HG03558 (cell line): ENCODE data around the gene CCL24.
"Not testable (repeated sequence)": the region's sequence is repeated elsewhere in the genome, so short reads cannot be mapped to it uniquely, and the experiment has no call there.

Source experiments
- ATAC-seq: cut with Tn5 transposase; IDR thresholded peaks from one replicate; pipeline ENCODE4 v1.9.1; 2021; ENCODE audit warnings: moderate number of reproducible peaks; ENCODE audit not compliant: unreplicated experiment; ENCODE audit errors: extremely low read depth

The CCL24 gene, protein sequence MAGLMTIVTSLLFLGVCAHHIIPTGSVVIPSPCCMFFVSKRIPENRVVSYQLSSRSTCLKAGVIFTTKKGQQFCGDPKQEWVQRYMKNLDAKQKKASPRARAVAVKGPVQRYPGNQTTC

DNA sequence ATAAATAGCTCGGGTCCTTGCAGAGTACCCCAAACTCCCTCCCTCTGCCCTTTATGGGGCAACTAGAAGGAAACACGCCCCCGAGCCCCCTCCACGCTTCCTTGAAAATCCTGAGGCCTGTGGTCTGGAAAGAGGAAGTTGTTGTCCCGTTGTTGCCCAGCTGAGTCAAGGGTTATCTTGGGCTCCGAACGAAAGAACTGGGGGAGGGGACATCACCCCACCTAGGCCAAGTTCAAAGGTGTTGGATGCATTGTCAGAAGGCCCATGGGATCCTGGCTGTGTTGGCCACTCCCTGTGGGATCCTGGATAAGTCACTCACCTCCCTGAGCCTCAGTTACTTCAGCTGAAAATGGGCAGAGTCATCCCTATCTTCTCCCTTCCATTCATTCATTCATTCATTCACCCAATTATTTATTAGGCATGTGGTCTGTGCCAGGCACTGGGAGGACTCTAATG is at the start of gene CCL24:
TSS of gene CCL24 (minus strand) at position 26 of the 456 bp plus-strand sequence. CDS start 91 bp downstream, outside the sequence.
- ATAC-seq = no peak

DNA sequence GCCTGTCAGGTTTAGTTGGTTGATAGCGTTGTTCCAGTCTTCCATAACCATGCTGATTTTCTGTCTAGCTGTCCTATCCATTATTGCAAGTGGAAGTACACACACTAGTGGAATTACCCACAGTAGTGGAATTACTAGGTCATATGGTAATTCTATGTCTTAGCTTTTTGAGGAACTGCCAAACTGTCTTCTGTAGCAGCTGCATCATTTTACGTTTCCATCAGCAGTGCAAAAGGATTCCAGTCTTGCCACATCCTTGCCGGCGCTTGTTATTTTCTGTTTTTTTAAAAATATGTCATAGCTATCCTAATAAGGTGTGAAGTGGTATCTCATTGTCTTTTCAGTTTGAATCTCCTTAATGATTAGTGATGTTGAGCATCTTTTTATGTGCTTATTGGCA is 48.0 kb upstream of the CCL24 start:
- no peak for ATAC-seq

DNA sequence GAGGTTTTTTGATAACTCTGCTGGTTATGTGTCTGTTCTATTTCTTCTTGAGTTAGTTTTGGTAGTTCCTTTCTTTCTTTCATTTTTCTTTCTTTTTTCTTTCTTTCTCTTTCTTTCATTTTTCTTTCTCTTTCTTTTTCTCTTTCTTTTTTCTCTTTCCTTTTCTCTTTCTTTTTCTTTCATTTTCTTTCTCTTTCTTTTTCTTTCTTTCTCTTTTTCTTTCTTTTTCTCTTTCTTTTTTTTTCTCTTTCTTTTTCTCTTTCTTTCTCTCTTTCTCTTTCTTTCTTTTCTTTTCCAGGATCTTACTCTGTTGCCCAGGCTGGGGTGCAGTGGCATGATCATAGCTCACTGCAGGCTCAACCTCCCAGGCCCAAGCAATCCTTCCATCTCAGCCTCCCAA is 44.8 kb upstream of the CCL24 start:
- no peak for ATAC-seq

DNA sequence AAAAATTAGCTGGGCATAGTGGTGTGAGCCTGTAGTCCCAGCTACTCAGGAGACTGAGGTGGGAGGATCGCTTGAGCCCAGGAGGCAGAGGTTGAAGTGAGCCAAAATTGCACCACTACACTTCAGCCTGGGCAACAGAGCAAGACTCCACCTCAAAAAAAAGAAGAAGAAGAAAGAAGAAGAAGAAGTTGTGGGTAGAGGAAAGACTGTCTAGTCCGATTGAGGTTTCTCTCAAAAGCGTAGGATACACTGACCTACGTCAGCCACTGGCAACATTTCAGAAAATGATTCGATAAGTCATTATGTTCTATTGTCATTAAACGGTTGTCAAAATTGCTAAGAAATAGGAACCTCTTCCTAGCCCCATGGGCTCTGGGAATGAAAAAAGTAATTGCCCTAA is 42.9 kb upstream of the CCL24 start:
- ATAC-seq = no peak

DNA sequence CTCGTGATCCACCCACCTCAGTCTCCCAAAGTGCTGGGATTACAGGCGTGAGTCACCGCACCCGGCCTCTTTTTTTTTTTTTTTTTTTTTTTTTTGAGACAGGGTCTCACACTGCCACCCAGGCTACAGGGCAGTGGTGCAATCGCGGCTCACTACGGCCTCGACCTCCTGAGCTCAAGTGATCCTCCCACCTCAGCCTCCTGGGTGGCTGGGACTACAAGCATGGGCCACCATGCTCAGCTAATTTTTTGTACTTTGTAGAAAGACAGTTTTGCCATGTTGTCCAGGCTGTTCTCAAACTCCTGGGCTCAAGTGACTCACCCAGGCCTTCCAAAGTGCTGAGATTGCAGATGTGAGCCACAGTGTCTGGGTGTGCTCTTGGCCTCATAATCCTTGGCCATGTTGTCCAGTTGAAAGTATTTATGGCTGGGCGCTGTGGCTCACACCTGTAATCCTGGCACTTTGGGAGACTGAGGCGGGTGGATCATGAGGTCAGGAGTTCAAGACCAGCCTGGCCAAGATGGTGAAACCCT is 41.3 kb upstream of the CCL24 start:
- ATAC-seq = not testable (repeated sequence)

DNA sequence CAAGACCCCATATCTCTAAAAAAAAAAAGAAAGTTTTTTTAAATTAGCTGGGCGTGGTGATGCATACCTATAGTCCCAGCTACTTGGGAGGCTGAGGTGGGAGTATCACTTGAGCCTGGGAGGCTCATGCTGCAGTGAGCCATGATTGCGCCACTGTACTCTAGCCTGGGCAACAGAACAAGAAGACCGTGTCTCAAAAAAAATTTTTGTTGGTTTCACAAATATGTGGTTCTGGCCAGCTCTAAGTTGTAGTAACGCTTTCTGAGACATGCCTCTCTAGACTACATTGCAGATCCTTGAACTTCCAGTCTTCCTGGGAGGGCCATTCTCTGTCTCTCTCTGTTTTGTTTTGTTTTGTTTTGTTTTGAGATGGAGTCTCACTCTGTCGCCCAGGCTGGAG is 40.6 kb upstream of the CCL24 start:
- ATAC-seq = no peak

DNA sequence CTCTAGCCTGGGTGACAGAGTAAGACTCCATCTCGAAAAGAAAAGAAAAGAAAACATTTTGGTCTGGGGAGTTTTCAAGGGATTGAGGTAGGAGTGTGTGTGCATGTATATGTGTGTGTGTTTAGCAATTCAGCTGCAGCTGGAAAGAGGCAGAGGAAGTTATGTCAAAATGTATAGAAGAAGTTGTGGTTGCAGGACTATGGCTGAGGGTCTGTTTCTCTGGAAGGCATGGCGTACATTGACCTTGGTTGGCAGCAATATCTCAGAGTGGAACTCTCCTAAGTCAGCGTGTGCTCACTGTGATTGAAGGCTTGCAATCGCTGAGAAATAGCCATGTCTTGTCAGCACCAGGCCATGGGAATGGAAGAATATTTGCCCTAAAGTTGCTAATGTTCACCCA is 36.6 kb upstream of the CCL24 start:
- no peak for ATAC-seq

DNA sequence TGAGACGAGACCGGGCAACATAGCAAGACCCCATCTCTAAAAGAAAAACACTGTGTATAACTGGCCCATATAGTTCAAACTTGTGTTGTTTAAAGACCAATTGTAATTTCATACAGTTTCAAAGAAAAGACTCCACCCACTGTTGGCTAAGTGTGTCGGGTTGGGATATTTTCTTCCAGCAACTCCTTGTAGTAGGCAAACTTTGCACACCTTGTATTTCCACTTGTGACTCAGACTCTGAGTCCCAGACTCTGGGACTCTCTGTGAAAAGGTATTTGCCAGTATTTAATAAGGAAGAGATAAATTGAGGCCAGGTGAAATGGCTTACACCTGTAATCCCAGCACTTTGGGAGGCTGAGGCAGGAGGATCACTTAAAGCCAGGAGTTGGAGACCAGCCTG is 36.0 kb upstream of the CCL24 start:
- ATAC-seq = no peak

DNA sequence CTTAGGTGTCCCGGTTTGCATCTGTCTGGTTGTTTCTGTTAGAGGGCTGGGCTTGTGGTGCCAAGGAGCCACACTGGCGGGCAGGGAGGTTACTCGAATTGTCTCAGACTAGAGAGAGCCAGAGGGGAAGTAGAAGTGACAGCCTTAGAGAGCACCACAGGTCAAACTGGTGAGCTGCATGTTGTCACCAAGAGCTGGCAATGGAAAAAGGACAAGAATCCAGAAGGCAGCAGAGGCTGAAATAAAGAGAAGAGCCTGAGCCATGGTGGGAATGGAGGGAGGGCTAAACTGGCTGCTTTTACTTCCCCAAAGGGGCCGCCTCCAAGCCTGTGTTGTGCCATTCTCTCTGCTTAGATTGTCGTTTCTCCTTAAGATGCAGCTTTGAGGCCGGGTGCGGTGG is 34.1 kb upstream of the CCL24 start:
- ATAC-seq = no peak

DNA sequence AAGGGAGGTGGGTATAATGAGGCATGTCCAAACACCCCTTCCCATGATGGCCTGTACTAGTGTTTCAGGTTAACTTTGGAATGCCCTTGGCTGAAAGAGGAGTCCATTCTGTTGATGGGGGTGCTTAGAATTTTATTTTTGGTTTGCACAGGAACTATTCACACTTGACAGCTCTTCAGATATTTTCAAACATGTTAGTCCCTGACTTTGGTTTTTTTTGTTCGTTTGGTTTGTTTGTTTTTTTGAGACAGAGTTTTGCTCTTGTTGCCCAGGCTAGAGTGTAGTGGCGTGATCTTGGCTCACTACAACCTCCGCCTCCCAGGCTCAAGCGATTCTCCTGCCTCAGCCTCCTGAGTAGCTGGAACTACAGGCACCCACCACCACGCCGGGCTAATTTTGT is 31.5 kb upstream of the CCL24 start:
- ATAC-seq = not testable (repeated sequence)

DNA sequence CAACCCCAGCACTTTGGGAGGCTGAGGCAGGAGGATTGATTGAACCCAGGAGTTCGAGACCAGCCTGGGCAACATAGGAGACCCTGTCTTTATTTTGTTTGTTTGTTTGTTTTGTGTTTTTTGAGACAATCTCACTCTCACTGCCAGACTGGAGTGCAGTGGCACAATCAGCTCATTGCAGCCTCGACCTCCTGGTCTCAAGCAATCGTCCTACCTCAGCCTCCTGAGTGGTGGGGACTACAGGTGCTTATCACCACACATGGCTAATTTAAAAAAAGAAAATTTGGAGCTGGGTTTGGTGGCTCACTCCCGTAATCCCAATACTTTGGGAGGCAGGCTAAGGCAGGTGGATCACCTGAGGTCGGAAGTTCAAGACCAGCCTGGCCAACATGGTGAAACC is 30.6 kb upstream of the CCL24 start:
- no peak for ATAC-seq

DNA sequence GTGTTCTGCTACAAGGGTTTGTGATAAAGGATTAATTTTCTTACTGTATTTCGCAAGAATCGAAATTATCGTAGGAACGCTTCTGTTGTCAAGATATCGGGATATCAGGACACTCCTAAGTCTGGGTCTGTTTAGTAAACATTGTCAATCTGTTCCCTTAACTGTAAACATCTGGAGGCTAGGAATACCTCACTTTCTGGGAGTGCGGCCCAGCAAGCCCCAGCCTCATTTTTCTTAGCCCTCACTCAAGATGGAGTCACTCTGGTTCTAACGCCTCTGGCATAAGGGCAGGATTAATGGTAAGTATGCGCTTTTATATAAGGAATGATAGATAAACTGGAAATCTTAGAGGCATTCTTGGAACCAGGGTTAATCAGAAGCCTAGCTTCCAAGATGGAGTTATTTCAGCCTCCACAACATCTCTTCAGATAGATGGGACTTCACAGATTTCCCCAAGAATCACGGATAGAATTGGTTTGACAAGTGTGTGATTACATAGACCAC is 30.1 kb upstream of the CCL24 start:
- no peak for ATAC-seq

DNA sequence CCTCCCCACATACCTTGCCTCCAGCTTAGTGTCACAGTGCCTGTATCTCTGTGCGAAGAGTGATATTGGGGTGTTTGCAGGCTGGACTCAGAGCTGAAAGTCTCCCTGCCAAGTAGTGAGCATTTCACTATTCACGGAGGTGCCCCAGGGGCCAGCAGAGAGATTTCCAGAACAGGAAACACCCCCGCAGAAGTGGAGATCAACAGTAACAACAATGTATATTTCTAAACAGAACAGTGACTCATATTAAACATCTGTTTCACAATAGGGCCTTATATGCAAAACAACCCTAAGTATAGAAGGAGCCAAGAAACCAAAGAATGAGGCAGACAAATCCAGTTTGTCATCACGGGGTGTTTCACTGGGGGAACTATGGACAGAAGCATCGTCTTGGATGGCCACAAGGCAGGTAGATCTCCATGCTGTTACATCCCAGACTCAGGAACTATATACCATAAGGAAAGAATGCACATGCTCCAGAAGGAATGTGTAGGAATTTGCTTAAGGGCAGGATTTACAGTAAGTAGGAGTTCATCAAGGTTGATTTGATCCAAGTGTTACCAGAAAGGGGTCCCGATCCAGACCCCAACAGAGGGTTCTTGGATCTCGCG is 29.3 kb upstream of the CCL24 start:
- peak; percentile 77 for ATAC-seq

DNA sequence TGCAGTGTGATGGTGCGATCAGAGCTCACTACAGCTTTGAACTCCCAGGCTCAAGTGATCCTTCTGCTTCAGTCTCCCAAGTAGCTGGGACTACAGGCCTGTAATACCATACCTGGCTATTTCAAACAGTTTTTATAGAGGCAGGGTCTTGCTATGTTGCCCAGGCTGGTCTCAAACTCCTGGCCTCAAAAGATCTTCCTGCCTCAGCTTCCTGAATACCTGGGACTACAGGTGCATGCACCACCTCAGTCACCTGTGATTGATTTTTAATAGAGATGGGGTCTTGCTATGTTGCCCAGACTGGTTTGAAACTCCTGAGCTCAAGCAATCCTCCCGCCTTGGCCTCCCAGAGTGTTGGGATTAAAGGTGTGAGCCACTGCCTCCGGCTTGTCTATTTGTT is 26.4 kb upstream of the CCL24 start:
- ATAC-seq = no peak

DNA sequence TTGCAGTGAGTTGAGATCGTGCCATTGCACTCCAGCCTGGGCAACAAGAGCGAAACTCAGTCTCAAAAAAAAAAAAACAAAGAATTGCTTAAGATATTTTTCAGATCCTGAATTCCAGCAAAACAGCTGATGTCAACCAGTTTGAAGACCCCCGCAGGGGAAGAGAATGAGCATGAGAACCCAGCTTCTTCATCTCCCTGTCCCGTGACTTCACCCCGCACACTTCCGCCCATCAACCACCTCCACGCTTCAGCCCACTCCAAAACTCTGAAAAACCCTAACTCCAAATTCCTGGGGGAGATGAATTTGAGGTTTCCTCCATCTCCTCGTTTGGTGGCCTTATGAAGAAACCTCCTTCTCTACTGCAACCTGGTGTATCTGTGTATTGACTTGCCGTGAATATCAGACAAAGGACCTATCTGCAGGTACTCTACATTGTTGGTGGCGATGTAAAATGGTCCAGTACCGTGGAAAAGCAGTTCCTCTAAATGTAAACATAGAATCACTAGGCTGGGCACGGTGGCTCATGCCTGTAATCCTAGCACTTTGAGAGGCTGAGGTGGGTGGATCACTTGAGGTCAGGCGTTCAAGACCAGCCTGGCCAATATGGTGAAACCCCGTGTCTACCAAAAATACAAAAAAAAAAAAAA is 24.8 kb upstream of the CCL24 start:
- not testable (repeated sequence) for ATAC-seq

DNA sequence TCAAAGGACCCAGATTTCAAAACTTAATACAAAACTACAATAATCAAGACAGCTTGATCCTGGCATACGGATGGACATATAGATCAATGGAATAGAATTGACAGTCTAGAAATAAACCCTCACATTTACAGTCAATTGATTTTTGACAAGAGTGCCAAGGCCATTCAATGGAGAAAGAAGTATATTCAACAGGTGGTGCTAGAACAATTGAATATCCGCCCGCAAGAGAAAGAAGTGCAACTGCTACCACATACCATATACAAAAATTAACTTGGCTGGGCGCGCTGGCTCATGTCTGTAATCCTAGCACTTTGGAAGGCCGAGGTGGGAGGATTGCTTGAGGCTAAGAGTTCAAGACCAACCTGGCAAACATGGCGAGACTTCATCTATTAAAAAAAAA is 23.2 kb upstream of the CCL24 start:
- ATAC-seq = no peak

DNA sequence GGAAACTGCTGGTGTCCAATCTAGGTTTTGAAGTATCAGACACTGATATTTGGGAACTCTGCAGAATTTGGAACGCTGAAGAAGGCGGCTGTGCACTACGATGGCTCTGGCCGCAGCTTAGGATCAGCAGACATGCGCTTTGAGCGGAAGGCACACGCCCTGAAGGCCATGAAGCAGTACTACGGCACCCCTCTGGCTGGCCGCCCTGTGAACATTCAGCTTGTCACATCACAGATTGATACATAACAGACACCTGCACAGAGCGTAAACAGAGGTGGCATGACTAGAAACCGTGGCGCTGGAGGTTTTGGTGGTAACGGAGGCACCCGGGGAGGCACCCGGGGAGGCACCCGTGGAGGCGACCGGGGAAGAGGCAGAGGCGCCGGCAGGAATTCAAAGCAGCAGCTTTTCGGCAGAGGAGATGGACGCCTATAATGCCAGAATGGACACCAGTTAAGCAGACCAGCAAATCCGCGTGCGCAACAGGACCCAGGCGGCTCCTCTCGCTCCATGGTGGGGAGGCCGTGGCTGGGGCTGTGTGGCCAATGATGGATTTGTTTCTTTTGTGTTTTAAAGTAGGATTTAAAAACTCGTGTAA is 22.2 kb upstream of the CCL24 start:
- ATAC-seq = no peak

DNA sequence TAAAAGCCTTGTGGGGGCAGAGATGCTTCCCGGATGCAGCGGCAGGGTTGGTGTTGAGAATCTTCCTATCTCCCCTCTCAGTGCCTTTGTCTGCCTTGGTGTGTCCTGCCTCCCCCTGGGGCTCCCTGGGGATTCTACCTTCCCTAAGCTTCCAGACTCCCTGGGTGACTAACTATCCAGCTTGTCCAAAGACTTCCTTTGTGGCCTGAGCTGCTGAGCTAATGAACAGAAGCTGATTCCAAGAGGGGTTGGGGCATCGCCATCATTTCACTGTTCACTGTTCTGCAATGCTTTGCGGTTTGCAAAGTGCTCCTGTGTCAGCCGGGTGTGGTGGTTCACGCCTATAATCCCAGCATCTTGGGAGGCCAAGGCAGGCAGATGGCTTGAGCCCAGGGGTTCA is 20.1 kb upstream of the CCL24 start:
- not testable (repeated sequence) for ATAC-seq

DNA sequence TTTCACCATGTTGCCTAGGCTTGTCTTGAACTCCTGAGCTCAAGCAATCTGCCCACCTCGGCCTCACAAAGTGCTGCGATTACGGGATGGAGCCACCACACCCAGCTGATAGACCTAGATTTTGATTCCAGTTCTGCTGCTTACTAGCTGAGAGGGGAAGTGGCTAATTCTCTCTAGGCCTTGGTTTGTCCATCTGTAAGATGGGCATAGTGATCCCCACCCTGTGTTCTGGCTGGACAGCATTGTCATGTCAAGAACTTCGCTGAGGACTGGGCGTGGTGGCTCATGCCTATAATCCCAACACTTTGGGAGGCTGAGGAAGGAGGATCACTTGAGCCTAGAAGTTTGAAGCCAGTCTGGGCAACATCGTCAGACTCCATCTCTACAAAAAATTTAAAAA is 17.4 kb upstream of the CCL24 start:
- ATAC-seq = no peak

DNA sequence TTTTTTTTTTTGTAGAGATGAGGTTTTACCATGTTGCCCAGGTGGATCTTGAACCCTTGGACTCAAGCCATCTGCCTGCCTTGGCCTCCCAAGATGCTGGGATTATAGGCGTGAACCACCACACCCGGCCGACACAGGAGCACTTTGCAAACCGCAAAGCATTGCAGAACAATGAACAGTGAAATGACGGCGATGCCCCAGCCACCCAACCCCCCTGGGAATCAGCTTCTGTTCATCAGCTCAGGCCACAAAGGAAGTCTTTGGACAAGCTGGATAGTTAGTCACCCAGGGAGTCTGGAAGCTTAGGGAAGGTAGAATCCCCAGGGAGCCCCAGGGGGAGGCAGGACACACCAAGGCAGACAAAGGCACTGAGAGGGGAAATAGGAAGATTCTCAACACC is 16.1 kb upstream of the CCL24 start:
- not testable (repeated sequence) for ATAC-seq
